H1 (cell line): ENCODE results near the gene NELFA.

ENCODE experiments used
- CTCF ChIP-seq, 3 experiments: IDR thresholded peaks; 1 replicate in 2 of 3; 2 replicates in 1 of 3; pipeline versions ENCODE4 v1.5.1 to v1.6.1; 2011; ENCODE audit warnings: low read length in 3 of 3, mild to moderate bottlenecking in 3 of 3, inconsistent platforms in 2 of 3, low read depth in 1 of 3, moderate library complexity in 1 of 3; ENCODE audit not compliant: insufficient read depth in 1 of 3; ENCODE audit errors: control extremely low read depth in 1 of 3
- POLR2A ChIP-seq, 2 experiments: IDR thresholded peaks; 1 replicate in 1 of 2; 2 replicates in 1 of 2; pipeline ENCODE4 v1.6.1; 2011; ENCODE audit warnings: low read depth in 2 of 2, low read length in 2 of 2, mild to moderate bottlenecking in 2 of 2; ENCODE audit errors: control extremely low read depth in 1 of 2
- SP2 ChIP-seq: IDR thresholded peaks from 2 replicates; pipeline ENCODE4 v1.6.1; 2012; ENCODE audit warnings: mild to moderate bottlenecking, low read length, inconsistent platforms

- TF ChIP-seq CTCF (IDR thresholded peaks at IDR 0.05; ENCODE audit: control extremely low read depth in 1 of 3, insufficient read depth in 1 of 3, low read depth in 1 of 3, low read length in 3 of 3) (no peak), SP2 (no peak), POLR2A (IDR thresholded peaks at IDR 0.05; ENCODE audit: control extremely low read depth in 1 of 2, low read depth in 2 of 2, low read length in 2 of 2) (no peak)
Observed at GRCh38 chr4:1970926-1971325, 37.8 kb downstream of the NELFA start.
